B cell (primary cell): ENCODE data around the gene SLC15A3. TPM values are rescaled to one million over a fixed set of nuclear protein-coding genes. Genes with fewer than 3 reads are reported as not detected.

ENCODE experiments used
- ATAC-seq: fragments of 200-7000 bp; cut with Tn5 transposase; one replicate; pipeline ENCODE4 v1.10.0; 2021; ENCODE audit warnings: low read depth, mild to moderate bottlenecking, moderate number of reproducible peaks, moderate library complexity
- CTCF ChIA-PET: fragments of 350-600 bp; sonication (Branson Sonifier 250); formaldehyde crosslinking; loops from one replicate; lab custom pipeline; 2021; ENCODE audit warnings: antibody characterized with exemption, inconsistent platforms; lab: Charles Lee
- POLR2A ChIA-PET: fragments of 350-600 bp; sonication (Branson Sonifier 250); formaldehyde crosslinking; loops from one replicate; lab custom pipeline; 2021; ENCODE audit warnings: antibody characterized with exemption; lab: Charles Lee
- DNase-seq: peaks from one replicate; pipeline ENCODE4 v3.0.0; 2013
- H2AFZ ChIP-seq: 2 replicates; pipeline ENCODE4 v1.6.1; 2012; ENCODE audit warnings: mild to moderate bottlenecking, low read depth, low read length; ENCODE audit not compliant: insufficient read depth, poor library complexity, severe bottlenecking
- H3K27ac ChIP-seq, 2 donors: 1 replicate in 1 of 2; 2 replicates in 1 of 2; pipeline ENCODE4 v1.5.1; 2012 to 2013; ENCODE audit warnings: low read length in 2 of 2, mild to moderate bottlenecking in 2 of 2, moderate library complexity in 1 of 2
- H3K27me3 ChIP-seq, 4 experiments: fragments of 200-600 bp in 1 of 4; sonication (generic) in 1 of 4; replicated peaks in 1 of 4; 1 replicate in 2 of 4; 2 replicates in 2 of 4; pipeline versions ENCODE4 v1.6.1 to v1.7.0; 2013 to 2016; ENCODE audit warnings: low read length in 3 of 4, mild to moderate bottlenecking in 2 of 4, mixed read lengths in 1 of 4, moderate library complexity in 1 of 4; ENCODE audit not compliant: insufficient read depth in 4 of 4, control insufficient read depth in 3 of 4; ENCODE audit errors: control extremely low read depth in 1 of 4
- H3K36me3 ChIP-seq, 2 experiments: replicated peaks in 1 of 2; 1 replicate in 1 of 2; 2 replicates in 1 of 2; pipeline versions ENCODE4 v1.6.1 to v1.7.1; 2013; ENCODE audit warnings: low read length in 1 of 2; ENCODE audit not compliant: insufficient read depth in 2 of 2, control insufficient read depth in 1 of 2; ENCODE audit errors: control extremely low read depth in 1 of 2, extremely low read depth in 1 of 2
- H3K4me1 ChIP-seq, 2 donors: fragments of 200-600 bp in 1 of 2; sonication (generic) in 1 of 2; 1 replicate in 1 of 2; 2 replicates in 1 of 2; pipeline versions ENCODE4 v1.5.1 to v1.6.1; 2013 to 2017; ENCODE audit warnings: low read length in 2 of 2; ENCODE audit not compliant: control insufficient read depth in 2 of 2, insufficient read depth in 2 of 2
- H3K4me2 ChIP-seq: replicated peaks from 2 replicates; pipeline ENCODE3; 2012; ENCODE audit warnings: mild to moderate bottlenecking, low read depth, low read length; ENCODE audit not compliant: poor library complexity, severe bottlenecking
- H3K4me3 ChIP-seq, 5 experiments: fragments of 200-600 bp in 1 of 5; sonication (generic) in 1 of 5; 1 replicate in 3 of 5; 2 replicates in 2 of 5; pipeline versions ENCODE4 v1.5.1 to v1.7.0; 2011 to 2016; ENCODE audit warnings: low read length in 4 of 5, mild to moderate bottlenecking in 4 of 5, low read depth in 2 of 5, control low read depth in 1 of 5, moderate library complexity in 1 of 5; ENCODE audit not compliant: insufficient read depth in 1 of 5; ENCODE audit errors: control extremely low read depth in 1 of 5, extremely low read depth in 1 of 5
- H3K79me2 ChIP-seq: fragments of 200-600 bp; sonication (generic); one replicate; pipeline ENCODE4 v1.6.0; 2016; ENCODE audit warnings: low read length; ENCODE audit not compliant: control insufficient read depth, insufficient read depth
- H3K9ac ChIP-seq: fragments of 200-600 bp; sonication (generic); 2 replicates; pipeline ENCODE4 v1.6.1; 2017; ENCODE audit warnings: mild to moderate bottlenecking, low read length, moderate library complexity
- H3K9me3 ChIP-seq, 3 donors: one replicate each; pipeline versions ENCODE4 v1.6.1 to v1.7.1; 2013; ENCODE audit warnings: low read length in 2 of 3; ENCODE audit not compliant: control insufficient read depth in 2 of 3, insufficient read depth in 1 of 3; ENCODE audit errors: control extremely low read depth in 1 of 3
- H4K20me1 ChIP-seq: 2 replicates; pipeline ENCODE4 v1.6.0; 2012; ENCODE audit warnings: mild to moderate bottlenecking, low read length; ENCODE audit not compliant: insufficient read depth, control insufficient read depth, poor library complexity, severe bottlenecking
- H3K27ac Mint-ChIP-seq: one replicate; pipeline ENCODE4 v1.8.0; 2021; ENCODE audit warnings: mixed read lengths
- H3K27me3 Mint-ChIP-seq: one replicate; pipeline ENCODE4 v1.8.0; 2021; ENCODE audit warnings: mixed read lengths
- H3K4me1 Mint-ChIP-seq: one replicate; pipeline ENCODE4 v1.8.0; 2021; ENCODE audit warnings: mixed read lengths
- H3K4me3 Mint-ChIP-seq: one replicate; pipeline ENCODE4 v1.8.0; 2021; ENCODE audit warnings: mixed read lengths
- H3K9me3 Mint-ChIP-seq: one replicate; pipeline ENCODE4 v1.8.0; 2022; ENCODE audit warnings: mixed read lengths; ENCODE audit not compliant: insufficient read depth
- EZH2 ChIP-seq: IDR thresholded peaks from 2 replicates; pipeline ENCODE4 v1.6.1; 2012; ENCODE audit warnings: borderline replicate concordance, low read depth, mild to moderate bottlenecking, moderate library complexity, low read length; ENCODE audit not compliant: insufficient read depth, poor library complexity, severe bottlenecking
- WGBS: methylation state at CpG from one replicate; pipeline ENCODE4 v1.1.5; 2013; ENCODE audit warnings: missing lambda C conversion rate; ENCODE audit not compliant: insufficient coverage; 5-methylcytosine and 5-hydroxymethylcytosine counted together
- intact Hi-C: fragments of 100-400 bp; cut with micrococcal nuclease; formaldehyde crosslinking; loops from one replicate; pipeline ENCODE4 v1.10.0; 2022
- polyA plus RNA-seq: library from polyadenylated mRNA; depleted of rRNA; stranded (reverse); fragments of >200 nt; gene quantifications from 2 replicates; pipeline ENCODE4 v1.2.3, GENCODE V29; 2012
- total RNA-seq, 2 donors: library from RNA; stranded (reverse); fragments of 120-200 nt in 1 of 2; gene quantifications; 1 replicate in 1 of 2; 2 replicates in 1 of 2; pipeline versions ENCODE4 v1.2.3 to v1.2.4, GENCODE V29; 2013 to 2022
- TF ChIP-seq, protein P1 (sequence below): fragments of 200-600 bp; IDR thresholded peaks from one replicate; pipeline ENCODE4 v1.8.0; 2022; ENCODE audit warnings: antibody characterized with exemption, mild to moderate bottlenecking

SLC15A3 gene
- total and polyA plus RNA-seq, 2 donors (not counting 1 experiment from before 2014, with no cell fraction given) = 61.5 to 91.4 TPM

DNA sequence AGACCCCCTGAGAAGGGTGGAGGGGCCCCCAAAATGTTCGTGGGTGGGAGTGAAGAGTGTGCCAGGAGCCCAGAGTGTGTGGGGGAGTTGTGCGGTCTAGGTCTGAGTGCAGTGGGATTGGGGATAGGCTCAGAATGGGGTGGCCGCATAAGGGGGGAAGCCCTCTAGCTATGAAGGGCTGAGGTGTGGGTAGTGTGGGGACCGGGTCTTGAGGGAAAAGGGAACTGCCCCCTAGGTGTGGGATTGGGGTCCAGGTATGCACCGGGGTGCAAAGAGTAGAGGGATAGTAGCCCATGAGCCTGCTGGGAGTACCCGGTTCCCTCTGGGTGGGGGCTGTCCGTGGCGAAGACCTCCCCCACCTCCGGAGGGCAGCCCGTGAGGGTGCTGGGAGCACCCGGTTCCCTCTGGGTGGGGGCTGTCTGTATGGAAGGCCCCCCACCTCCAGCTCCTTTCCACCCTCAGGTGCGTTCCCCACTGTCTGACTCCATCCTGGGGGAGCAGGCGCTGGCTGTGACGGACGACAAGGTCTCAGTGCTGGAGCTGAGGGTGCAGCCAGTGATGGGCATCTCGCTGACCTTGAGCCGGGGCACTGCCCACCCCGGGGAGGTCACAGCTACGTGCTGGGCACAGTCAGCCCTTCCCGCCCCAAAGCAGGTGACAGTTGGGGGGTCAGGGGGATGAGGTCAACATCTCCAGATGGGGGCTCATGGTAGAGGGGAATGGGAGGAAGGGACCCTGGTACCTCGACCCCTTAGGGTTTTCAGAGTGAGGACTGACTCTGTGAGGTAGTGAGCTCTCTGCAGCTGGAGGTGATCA lies 17.0 kb downstream of the SLC15A3 start:
- Histone ChIP-seq H3K27me3 (no peaks in the 10 kb centered on the region), H3K79me2 (no peaks in the 10 kb centered on the region), H3K36me3 (peaks cover 0 to 20% of the 10 kb centered on the region in 2 experiments), H3K9me3 (no peaks in the 10 kb centered on the region), H3K4me1 (peaks cover 26 to 40% of the 10 kb centered on the region in 2 donors), H3K4me2 (no peak overlapping the region), H3K9ac (no peak overlapping the region), H4K20me1 (peaks cover 7% of the 10 kb centered on the region), H3K4me3 (no peak overlapping the region), H2AFZ (no peak overlapping the region), H3K27ac (peak overlapping the region in 1 of 2 donors; percentile 39)
- no peaks in the 10 kb centered on the region for H3K9me3 Mint-ChIP-seq
- CTCF ChIA-PET = interaction anchor here (1.2 to 5.7 kb wide), 2 partner anchors 20 to 35 kb away, joined by 4 to 55 read pairs; partner anchors contain the start of gene TMEM109
- WGBS = 83% methylated on average over 13 of the region's 21 CpGs
- TF ChIP-seq EZH2 = no peak
- TF ChIP-seq, protein P1, sequence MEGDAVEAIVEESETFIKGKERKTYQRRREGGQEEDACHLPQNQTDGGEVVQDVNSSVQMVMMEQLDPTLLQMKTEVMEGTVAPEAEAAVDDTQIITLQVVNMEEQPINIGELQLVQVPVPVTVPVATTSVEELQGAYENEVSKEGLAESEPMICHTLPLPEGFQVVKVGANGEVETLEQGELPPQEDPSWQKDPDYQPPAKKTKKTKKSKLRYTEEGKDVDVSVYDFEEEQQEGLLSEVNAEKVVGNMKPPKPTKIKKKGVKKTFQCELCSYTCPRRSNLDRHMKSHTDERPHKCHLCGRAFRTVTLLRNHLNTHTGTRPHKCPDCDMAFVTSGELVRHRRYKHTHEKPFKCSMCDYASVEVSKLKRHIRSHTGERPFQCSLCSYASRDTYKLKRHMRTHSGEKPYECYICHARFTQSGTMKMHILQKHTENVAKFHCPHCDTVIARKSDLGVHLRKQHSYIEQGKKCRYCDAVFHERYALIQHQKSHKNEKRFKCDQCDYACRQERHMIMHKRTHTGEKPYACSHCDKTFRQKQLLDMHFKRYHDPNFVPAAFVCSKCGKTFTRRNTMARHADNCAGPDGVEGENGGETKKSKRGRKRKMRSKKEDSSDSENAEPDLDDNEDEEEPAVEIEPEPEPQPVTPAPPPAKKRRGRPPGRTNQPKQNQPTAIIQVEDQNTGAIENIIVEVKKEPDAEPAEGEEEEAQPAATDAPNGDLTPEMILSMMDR = no peak
- intact Hi-C loops = no loop called here
- ATAC-seq (no peak), DNase-seq (peak; percentile 39)
- POLR2A ChIA-PET = interaction anchor here (11.4 kb wide), 1 partner anchor 18 kb away, joined by 96 read pairs; the partner anchor contains the start of gene TMEM109
- H3K4me3 Mint-ChIP-seq = no peak overlapping the region
- H3K27ac Mint-ChIP-seq = peak overlapping the region; percentile 81
- H3K27me3 Mint-ChIP-seq = no peaks in the 10 kb centered on the region
- H3K4me1 Mint-ChIP-seq = peaks cover 39% of the 10 kb centered on the region
